ENCODE measurements around the gene MACROH2A2.
A peak's percentile ranks its signal among the peaks of the same experiment; 100 is the strongest.

Gene MACROH2A2

DNA sequence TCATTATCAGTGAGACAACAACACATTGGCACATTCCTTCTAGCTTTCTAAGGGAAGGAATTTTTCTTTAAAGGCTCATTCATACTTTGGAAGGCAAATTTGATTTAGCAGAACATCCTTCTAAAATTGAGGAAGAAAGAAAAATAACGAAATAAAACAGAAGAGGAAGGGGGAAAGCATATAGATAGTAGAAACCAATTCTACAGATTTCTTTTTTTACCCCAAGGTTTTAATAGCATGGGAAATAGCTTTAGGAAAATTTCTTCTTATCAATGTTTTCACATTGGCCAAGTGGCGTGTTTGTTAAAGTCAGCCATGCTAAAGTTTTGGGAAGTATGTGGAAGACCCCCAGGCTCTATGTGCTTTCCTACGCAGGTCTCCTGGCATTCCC, 35.7 kb downstream of the MACROH2A2 start:
- H3K4me3 ChIP-seq (ENCODE audit: low read depth, low read length), result no peak overlapping the region
- in situ Hi-C loops (cut with HindIII; ENCODE audit: low sequenced_read_pairs), result no loop called here
- DNase-seq (ENCODE audit: low read depth, low spot score), result no peak
- TF ChIP-seq, protein P1, sequence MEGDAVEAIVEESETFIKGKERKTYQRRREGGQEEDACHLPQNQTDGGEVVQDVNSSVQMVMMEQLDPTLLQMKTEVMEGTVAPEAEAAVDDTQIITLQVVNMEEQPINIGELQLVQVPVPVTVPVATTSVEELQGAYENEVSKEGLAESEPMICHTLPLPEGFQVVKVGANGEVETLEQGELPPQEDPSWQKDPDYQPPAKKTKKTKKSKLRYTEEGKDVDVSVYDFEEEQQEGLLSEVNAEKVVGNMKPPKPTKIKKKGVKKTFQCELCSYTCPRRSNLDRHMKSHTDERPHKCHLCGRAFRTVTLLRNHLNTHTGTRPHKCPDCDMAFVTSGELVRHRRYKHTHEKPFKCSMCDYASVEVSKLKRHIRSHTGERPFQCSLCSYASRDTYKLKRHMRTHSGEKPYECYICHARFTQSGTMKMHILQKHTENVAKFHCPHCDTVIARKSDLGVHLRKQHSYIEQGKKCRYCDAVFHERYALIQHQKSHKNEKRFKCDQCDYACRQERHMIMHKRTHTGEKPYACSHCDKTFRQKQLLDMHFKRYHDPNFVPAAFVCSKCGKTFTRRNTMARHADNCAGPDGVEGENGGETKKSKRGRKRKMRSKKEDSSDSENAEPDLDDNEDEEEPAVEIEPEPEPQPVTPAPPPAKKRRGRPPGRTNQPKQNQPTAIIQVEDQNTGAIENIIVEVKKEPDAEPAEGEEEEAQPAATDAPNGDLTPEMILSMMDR (IDR thresholded peaks at IDR 0.05; ENCODE audit: low read depth, low read length), result no peak

DNA sequence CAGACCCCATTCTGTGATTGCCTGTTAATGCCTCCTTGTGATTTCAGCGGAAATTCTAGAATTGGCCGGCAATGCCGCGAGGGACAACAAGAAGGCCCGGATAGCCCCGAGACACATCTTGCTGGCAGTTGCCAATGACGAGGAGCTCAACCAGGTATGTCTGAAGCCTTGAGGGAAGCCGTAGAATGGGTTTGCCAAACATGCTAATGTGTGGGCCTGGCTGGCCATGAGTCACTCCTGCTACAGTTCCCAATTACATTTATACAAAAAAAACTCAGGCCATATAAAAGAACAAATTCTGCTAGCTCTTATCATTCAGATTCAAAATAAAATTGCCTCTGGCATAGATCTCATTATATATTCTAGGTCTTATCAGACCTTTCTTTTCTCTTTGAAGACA, 37.4 kb downstream of the MACROH2A2 start:
- TF ChIP-seq, protein P1 (IDR thresholded peaks at IDR 0.05; ENCODE audit: low read depth, low read length), result no peak
- H3K4me3 ChIP-seq (ENCODE audit: low read depth, low read length), result no peak overlapping the region
- in situ Hi-C loops (cut with HindIII; ENCODE audit: low sequenced_read_pairs), result no loop called here
- DNase-seq (ENCODE audit: low read depth, low spot score), result peak; percentile 7

DNA sequence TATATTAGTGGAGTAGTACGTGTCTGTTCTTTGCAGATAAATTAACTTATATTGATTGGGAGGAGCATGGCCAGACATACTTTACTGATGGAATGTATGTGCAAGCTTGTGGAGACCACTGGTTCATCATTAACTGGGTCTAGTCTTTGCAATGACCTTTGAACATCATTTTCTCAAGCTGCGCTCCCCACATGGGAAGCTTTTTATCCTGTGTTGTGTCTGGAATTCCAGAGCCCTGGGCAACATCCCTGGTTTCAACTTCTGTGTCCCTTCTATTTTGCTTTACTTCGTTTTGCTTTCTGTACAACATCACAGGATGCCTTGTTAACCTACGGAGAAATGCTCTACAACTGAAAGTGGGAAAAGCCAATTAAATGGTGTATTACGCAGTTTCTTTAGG, 38.3 kb downstream of the MACROH2A2 start:
- DNase-seq (ENCODE audit: low read depth, low spot score), result no peak
- H3K4me3 ChIP-seq (ENCODE audit: low read depth, low read length), result no peak overlapping the region
- in situ Hi-C loops (cut with HindIII; ENCODE audit: low sequenced_read_pairs), result no loop called here
- TF ChIP-seq, protein P1 (IDR thresholded peaks at IDR 0.05; ENCODE audit: low read depth, low read length), result no peak

DNA sequence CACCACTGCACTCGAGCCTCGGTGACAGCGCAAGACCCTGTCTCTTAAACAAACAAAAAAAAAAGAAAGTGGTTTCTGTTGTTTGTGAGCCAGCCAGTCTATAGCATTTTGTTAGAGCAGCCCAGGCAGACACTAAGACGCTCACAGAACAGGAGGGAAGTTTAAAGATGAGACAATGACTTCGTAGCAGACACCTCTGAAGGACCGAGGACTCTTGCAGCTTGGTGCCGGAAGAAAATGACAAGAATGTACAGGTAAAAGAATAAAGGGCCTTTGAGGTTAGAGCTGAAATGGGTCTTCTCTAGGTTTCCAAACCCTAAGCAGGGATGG, 39.7 kb downstream of the MACROH2A2 start:
- in situ Hi-C loops (cut with HindIII; ENCODE audit: low sequenced_read_pairs), result no loop called here
- no peak for DNase-seq (ENCODE audit: low read depth, low spot score)
- TF ChIP-seq, protein P1 (IDR thresholded peaks at IDR 0.05; ENCODE audit: low read depth, low read length), result no peak
- no peak overlapping the region for H3K4me3 ChIP-seq (ENCODE audit: low read depth, low read length)

DNA sequence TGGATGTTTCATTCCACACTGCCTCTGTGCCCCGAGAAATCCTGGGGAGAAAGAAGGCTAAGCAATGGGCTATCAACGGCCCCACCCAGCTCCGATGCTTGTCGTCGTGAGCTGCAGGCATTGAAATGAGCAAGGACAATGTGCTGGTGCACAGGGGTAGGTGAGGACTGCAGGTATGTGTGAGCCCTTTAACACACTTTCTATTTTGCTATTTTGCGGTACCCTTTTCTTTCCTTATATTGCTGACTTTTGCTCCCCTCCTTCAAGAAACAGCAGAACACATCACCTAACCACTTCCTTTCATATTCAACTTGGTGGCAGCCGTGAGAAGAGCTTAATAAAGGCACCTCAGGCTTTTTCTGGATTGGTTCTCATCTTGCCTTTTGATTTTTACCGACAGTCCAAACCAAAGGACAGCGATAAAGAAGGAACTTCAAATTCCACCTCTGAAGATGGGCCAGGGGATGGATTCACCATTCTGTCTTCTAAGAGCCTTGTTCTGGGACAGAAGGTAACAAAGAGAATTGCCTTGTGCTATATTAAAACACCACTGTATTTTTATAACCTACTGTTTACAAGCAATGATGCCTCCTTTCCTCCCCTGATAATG, 40.8 kb downstream of the MACROH2A2 start:
- DNase-seq (ENCODE audit: low read depth, low spot score), result no peak
- H3K4me3 ChIP-seq (ENCODE audit: low read depth, low read length), result no peak overlapping the region
- TF ChIP-seq, protein P1 (IDR thresholded peaks at IDR 0.05; ENCODE audit: low read depth, low read length), result no peak
- in situ Hi-C loops (cut with HindIII; ENCODE audit: low sequenced_read_pairs), result no loop called here

DNA sequence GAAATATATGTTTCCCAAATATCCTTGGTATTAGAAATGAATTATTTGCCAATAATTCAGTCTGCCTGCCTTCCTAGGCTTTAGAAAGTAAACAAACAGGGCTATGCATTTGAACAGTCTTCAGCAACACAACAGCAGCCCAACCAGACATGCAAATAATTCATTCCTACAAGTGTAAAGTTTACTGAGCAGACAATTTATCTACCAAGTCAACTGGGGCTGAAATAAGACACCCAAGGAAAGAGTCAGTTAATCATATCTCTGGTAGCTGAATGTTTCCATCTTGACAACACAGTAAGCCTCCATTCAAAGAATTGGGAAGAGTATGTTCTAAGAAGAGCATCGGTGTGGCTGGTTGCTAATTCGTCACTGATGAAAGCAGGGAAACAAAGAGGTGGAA, 41.6 kb downstream of the MACROH2A2 start:
- DNase-seq (ENCODE audit: low read depth, low spot score), result no peak
- in situ Hi-C loops (cut with HindIII; ENCODE audit: low sequenced_read_pairs), result no loop called here
- TF ChIP-seq, protein P1 (IDR thresholded peaks at IDR 0.05; ENCODE audit: low read depth, low read length), result no peak
- H3K4me3 ChIP-seq (ENCODE audit: low read depth, low read length), result no peak overlapping the region
